Fibroblast of upper back skin (primary cell): Measurements from ENCODE around the gene DNAJC13.
"Not testable (repeated sequence)": the region's sequence is repeated elsewhere in the genome, so short reads cannot be mapped to it uniquely, and the experiment has no call there.

Source experiments
- DNase-seq: peaks from one replicate; pipeline ENCODE4 v3.0.0-alpha.2; 2013

The DNAJC13 gene

GRCh38 chr3:132545471-132545870, 128.2 kb downstream of the DNAJC13 start:
- no peak for DNase-seq

GRCh38 chr3:132549169-132549568, 131.9 kb downstream of the DNAJC13 start:
- no peak for DNase-seq

DNA sequence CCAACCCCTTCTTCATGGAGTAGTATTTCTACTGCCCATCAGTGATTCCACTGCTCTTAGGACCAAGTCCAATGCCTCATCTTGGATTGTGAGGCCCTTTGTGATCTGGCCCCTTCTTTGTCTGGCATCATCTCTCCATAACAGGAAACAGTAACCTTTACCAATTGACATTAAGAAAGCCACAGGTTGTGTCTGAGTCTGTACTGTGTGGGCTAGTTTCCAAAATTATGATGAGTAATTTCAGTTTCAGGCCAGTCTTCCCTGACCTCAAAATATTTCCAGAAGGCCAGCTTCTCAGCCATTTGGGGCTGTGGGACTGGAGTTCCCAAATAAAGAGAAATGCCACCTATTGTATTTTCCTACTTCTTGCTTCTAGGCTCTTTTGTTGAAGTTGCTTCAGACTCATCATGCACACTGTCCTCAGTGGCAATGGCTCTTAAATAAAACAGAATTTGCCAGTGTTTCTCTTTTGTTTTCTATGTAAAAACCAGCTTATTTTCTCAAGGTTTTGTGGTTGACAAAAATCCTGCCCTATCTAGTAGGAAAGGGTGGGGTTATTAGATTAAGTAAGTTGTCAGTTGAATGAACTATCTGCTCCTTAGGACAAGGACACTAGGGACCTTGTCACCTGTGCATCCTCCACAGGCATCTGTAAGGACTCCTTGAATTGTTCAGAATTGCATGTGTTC, 132.7 kb downstream of the DNAJC13 start:
- DNase-seq, result peak; percentile 88

GRCh38 chr3:132550579-132551305, 133.4 kb downstream of the DNAJC13 start:
- DNase-seq, result no peak

DNA sequence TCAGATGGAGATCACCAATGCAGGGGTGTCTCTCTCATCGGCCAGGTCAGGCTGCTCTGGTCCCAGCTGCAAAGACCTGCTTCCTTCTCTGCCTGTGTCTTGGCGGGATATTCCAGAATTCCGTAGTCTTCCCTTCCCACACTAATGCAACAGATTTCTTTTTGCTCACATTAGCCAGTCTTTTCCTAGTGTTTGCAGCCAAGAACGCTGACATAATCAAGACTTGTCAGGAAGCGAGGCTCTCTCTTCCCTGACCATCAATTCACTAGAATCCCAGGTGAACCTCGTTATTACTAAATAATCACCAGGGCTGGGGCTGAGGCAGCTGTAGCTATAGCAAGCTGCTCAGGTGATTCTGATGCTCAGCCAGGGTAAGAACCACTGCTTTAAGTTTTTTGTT, 136.5 kb downstream of the DNAJC13 start:
- no peak for DNase-seq

DNA sequence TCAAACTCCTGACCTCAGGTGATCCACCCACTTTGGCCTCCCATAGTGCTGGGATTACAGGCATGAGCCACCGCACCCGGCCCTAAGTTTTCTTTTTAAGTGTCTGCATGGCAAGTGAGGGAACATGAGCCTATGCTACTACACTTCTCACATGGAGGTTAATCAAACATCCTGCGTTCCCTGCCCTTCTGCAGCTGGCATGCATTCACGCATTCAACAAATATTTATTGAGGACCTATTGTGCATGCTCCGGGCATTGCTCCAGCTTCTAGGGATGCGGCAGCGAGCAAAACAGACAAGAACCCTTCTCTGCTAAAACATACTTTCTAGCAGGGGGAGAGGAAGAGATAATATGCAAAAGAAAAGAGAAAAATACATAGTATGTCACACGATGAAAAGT, 137.1 kb downstream of the DNAJC13 start:
- DNase-seq, result peak; percentile 34

DNA sequence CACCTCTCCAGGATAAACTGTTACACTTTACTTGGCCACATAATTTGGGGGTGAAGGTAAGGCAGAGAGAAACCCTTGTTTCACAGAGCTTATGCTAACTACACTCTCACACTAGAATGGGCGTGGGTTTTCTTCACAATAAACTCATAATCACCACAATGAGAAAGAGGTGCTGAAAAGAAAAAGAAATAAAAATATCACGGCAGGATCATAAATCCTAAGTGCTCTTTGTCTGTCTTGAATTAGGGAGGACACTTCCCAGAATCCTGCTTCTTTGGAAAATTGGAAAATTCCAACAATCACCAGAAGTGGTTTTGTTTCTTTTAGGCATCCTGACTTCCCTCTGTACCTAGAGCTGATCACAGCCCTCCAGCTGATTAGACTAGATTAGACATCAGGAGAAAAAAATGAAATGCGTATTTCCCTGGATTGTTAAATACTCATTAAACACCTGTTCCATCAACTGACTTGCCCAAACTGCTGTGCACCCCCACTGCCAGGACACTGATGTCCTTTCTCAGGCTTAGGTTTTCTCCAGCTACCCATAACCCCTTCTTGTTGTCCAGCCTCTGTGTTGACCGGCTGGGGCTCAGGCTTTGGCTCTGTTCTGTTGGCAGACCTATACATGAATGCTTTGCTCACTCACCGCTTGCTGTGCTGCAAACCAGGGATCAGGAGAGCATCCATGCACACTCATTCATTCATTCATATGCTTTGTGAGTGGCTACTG, 138.2 kb downstream of the DNAJC13 start:
- DNase-seq, result no peak

- not testable (repeated sequence) for DNase-seq
Measured at GRCh38 chr3:132556036-132556386, 138.7 kb downstream of the DNAJC13 start.

DNA sequence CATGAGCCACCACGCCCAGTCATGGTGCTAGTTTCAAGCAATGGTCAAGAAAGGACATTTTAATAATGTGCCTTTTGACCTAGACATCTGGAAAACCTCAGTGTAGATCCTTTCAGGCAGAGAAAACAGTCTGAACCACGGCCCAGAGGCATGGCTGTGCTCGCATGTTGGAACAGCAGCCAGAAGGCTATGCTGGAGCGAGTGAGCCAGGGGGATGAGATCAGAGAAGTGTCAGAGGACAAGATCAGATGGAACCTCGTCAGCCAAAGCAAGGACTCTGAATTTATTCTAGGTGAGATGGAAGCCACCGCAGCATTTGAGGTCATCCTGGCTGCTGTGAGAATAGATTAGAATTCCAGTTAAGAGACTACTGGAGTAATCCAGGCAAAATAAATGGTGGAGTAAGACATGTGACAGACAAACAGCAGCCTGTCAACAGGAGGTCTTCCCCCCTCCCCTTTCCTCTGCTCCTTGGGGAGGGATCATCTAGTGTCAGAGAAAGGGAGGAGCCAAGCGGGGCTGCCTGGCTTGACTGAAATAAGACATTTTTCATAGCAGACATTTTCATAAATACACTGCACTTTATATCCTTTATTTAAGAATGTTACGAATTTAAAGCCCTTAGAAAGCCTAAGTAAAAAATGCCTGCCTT, 139.3 kb downstream of the DNAJC13 start:
- DNase-seq, result no peak

GRCh38 chr3:132561003-132561402, 143.7 kb downstream of the DNAJC13 start:
- no peak for DNase-seq

DNA sequence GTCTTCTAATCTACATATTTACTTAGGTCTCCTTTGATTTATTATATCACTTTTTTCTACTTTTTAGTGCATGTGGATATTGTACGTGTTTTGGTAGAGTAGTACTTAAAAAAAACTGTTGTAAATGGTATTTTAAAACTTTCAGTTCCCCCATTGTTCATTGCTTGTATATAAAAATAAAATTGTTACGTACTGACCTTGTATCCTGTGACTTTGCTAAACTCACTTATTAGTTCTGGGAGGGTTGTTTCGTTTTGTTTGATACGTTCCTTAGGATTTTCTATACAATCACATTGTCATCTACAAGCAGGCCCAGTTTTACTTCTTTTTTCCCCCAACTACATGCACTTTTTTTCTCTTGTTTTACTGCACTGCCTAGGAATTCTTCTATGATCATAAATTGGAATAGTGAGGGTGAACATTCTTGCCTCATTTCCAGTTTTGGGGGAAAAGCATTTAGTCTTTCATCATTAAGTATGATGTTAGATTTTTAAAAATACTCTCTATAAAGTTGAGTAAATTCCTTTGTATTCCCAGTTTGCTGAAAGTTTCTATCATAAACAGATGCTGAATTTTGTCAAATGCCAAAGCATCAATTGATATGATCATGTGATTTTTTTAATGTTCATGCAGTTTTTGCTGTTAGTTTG, 146.2 kb downstream of the DNAJC13 start:
- DNase-seq, result peak; percentile 38

- no peak for DNase-seq
Measured at GRCh38 chr3:132564070-132564465, 146.8 kb downstream of the DNAJC13 start.

GRCh38 chr3:132568422-132568821, 151.1 kb downstream of the DNAJC13 start:
- DNase-seq, result no peak

- no peak for DNase-seq
Measured at GRCh38 chr3:132569153-132569552, 151.9 kb downstream of the DNAJC13 start.

- DNase-seq, result peak; percentile 40
Measured at GRCh38 chr3:132569580-132569979, 152.3 kb downstream of the DNAJC13 start.

GRCh38 chr3:132570016-132570415, 152.7 kb downstream of the DNAJC13 start:
- DNase-seq, result no peak

- peak; percentile 55 for DNase-seq
Measured at GRCh38 chr3:132573797-132574211, 156.5 kb downstream of the DNAJC13 start.

DNA sequence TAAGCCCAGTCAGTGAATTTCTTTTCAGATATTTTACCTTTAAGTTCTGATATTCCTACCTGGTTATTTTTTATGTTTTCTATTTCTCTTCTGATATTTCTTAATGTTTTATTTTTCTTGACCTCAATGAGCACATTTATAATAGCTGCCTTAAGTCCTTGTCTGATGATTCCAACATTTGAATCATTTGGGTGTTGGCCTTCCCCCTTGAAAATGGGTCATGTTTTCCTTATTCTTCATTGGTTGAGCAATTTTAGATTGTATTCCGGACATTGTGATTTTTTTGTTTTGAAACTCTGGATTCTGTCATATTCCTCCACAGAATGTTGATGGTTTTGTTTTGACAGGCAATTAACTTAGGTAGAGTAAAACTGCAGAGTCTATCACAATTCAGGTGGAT, 170.1 kb downstream of the DNAJC13 start:
- DNase-seq, result no peak
